Right lobe of liver (tissue), 4 donors: ENCODE measurements around the gene TSNAXIP1.

Experiments
- CTCF ChIP-seq, 4 donors: fragments of 200-600 bp in 3 of 4; fragments of 450-650 bp in 1 of 4; IDR thresholded peaks; one replicate each; pipeline versions ENCODE4 v1.5.1 to v1.8.0; 2016 to 2022; ENCODE audit warnings: antibody characterized with exemption in 4 of 4, mild to moderate bottlenecking in 2 of 4
- POLR2A ChIP-seq: fragments of 450-650 bp; IDR thresholded peaks from one replicate; pipeline ENCODE4 v1.6.1; 2017; ENCODE audit warnings: antibody characterized with exemption, mild to moderate bottlenecking
- donor health status: DM: no; HTN: no; CAD: no.
- donor health status: DM: no; HTN: no; CAD: no.
- donor health status: DM: no; HTN: yes; CAD: no.

GRCh38 chr16:67804853-67805542 is 1.7 kb upstream of the TSNAXIP1 start:
- TF ChIP-seq POLR2A (no peak), CTCF (IDR thresholded peaks at IDR 0.05) (no peak)
